Fibroblast of skin of right biceps (primary cell): ENCODE measurements around the gene EYA4.
A peak's percentile ranks its signal among the peaks of the same experiment; 100 is the strongest.
"Not testable (repeated sequence)": the region's sequence is repeated elsewhere in the genome, so short reads cannot be mapped to it uniquely, and the experiment has no call there.

Experiments used
- DNase-seq: peaks from one replicate; pipeline ENCODE4 v3.0.0-alpha.2; 2013

The EYA4 gene

GRCh38 chr6:133353061-133353460 is 111.9 kb downstream of the EYA4 start:
- no peak for DNase-seq

- no peak for DNase-seq
These were observed 114.8 kb downstream of the EYA4 start for GRCh38 chr6:133355922-133356321.

DNA sequence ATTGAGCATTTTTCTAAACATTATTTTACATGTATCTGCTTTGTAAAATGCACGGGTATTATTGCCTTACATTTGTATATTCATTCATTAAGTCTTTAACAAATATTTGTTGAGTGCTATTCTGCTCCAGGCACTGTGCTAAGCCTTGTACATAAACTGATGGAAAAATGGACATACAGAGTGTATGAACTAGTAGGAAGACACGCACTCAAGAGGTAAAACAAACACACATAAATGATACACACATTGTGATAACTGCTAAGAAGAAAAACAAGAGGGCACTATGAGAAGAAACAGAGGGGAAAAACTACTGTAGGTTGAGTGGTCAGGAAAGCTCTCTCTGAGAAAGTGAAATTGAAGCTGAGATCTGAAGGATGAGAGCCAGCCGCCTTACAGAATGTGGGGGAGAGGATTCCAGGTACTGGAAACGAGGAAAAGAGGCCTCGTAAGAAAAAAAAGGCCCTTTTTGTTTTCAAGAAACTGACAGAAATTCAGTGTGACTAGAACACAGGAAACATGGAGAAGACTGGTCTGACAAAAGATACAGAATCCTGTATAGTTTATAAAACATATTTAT is 117.5 kb downstream of the EYA4 start:
- DNase-seq, result no peak

- DNase-seq, result peak; percentile 6
These were observed 118.1 kb downstream of the EYA4 start for GRCh38 chr6:133359256-133359655.

DNA sequence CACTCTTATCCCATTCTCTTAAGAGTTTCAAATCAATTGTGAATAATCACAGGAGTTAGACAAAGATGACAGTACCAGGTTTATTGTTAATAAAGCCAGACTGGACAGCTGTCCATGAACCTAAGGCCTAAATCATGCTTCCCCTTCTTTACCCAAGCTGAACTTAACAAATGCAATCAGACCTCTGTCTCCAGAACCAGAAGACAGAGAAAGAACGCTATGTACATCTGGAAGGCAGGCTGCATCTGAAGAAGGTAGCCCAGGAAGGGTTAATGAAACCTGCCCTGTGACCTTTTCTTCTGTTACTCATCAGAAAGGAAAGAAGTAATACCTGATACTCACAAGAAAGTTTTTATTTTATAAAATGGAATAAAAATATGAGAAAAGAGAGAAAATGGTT is 118.6 kb downstream of the EYA4 start:
- DNase-seq, result no peak

DNA sequence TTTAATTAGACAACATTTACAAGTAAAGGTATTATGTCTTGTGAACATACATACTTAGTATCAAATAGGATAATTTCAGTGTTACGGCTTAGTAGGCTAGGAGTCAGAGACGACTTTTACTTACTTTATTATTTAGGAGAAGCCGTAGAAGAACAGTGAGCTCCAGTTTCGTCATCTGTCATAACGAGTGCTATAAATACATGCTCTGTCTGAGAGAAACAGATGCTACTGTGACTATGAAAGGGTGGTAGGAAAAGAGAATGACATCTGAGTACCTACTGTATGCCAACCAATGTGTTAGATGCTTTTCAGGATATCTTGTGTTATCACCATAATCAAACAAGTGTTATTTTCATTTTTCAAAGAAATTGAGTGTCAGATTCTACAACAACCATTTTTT is 119.0 kb downstream of the EYA4 start:
- no peak for DNase-seq

GRCh38 chr6:133362813-133363212 is 121.7 kb downstream of the EYA4 start:
- no peak for DNase-seq

- DNase-seq, result no peak
These were observed 127.5 kb downstream of the EYA4 start for GRCh38 chr6:133368664-133369063.

DNA sequence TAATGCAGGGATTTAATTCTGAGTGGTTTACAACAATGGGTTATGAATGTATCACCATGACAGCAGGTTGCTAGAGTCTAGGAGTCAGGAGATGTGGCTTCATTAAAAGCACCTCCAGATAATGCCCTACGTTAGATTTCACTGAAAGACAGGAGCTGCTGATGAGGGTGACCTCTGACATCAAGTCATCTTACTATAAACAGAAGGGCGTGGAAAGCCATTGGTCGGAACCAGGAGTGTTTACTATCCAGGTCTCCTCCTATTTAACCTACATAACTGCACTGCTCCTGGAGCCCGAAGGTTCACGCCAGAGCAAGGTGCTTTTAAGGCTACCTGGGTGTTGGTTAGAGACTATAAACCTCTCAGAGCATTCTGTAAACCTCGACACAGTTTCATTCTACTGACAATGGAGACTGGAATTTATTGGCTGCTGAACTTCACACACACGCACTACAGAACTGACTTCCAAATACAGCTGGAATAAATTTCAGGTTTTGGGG is 128.7 kb downstream of the EYA4 start:
- no peak for DNase-seq

DNA sequence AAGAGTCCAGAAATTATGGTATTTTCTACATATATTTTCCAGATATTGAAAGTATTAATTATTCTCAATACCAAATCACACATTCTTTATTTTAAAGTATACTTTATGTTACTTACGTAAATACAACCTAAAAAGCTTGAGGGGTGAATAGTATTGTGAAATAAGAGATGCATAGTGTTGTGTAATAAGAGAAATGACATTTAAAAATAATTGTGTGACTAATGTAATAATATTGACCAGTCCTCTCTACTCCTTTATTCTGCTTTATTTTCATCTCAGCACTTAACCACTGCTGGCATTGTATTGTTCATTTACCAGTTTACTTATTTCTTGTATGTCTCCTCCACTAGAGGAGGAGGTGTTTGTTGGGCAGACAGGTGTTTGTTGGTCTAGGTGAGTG is 135.6 kb downstream of the EYA4 start:
- no peak for DNase-seq

GRCh38 chr6:133377219-133377618 is 136.1 kb downstream of the EYA4 start:
- DNase-seq, result no peak

DNA sequence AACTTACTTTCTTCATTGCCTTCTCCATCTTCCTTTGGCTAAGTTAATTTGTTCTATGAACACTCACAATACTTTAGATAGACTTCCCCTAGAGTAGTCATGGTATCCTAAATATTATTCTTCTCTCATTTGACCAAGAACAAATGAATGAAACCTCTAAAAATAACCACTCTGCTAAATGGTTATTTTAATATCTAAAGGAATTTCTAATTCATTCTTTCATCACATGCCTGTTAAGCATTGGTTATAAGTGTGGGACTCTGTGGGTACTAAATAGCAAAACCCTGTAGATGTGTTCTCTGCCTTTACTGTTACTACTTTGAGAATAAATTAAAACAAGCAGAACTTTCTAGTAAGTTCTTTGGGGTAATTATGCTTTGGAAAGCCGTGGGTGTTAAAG is 138.9 kb downstream of the EYA4 start:
- no peak for DNase-seq

DNA sequence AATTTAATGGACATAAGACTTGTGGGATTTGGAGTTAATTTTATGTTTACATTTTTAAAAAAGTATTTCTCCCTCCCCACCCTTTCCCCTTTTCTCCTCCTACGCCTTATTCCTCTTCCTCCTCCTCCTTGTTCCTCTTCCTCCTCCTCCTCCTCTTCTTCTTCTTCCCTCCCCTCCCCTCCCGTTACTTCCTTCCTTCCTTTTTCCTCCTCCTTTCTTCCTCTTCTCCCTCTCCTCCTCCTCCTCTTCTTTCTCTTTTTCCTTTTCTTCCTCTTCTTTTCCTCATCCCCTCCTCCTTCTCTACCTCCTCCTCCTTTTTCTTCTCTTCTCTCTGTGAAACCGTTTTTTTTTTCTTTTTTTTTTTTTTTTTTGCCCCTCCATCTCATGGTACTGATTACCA is 139.6 kb downstream of the EYA4 start:
- DNase-seq, result no peak

GRCh38 chr6:133388731-133389130 is 147.6 kb downstream of the EYA4 start:
- DNase-seq, result no peak

GRCh38 chr6:133390168-133390567 is 149.0 kb downstream of the EYA4 start:
- DNase-seq, result no peak

- DNase-seq, result no peak
These were observed 150.9 kb downstream of the EYA4 start for GRCh38 chr6:133392015-133392414.

DNA sequence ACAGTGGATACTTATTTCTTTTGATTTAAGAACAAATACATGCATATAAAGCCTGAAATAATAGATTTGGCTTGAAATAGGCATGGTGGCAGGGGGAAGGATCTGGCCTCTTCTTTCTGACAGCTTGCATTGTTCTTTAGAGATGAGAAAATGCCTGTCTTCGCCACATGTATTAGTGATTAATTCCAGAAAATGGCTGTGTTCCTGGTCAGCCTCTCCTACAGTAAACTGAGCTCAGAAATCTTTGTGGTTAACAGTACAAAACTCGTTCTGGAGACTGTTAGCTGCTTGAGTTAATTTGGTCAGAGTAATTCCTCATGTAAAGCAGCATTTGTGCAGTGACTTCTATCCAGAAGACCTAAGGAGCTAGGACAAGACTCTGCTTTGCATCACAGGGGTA is 151.5 kb downstream of the EYA4 start:
- peak; percentile 44 for DNase-seq

- no peak for DNase-seq
These were observed 152.7 kb downstream of the EYA4 start for GRCh38 chr6:133393891-133394290.

- no peak for DNase-seq
These were observed 153.5 kb downstream of the EYA4 start for GRCh38 chr6:133394630-133395029.

DNA sequence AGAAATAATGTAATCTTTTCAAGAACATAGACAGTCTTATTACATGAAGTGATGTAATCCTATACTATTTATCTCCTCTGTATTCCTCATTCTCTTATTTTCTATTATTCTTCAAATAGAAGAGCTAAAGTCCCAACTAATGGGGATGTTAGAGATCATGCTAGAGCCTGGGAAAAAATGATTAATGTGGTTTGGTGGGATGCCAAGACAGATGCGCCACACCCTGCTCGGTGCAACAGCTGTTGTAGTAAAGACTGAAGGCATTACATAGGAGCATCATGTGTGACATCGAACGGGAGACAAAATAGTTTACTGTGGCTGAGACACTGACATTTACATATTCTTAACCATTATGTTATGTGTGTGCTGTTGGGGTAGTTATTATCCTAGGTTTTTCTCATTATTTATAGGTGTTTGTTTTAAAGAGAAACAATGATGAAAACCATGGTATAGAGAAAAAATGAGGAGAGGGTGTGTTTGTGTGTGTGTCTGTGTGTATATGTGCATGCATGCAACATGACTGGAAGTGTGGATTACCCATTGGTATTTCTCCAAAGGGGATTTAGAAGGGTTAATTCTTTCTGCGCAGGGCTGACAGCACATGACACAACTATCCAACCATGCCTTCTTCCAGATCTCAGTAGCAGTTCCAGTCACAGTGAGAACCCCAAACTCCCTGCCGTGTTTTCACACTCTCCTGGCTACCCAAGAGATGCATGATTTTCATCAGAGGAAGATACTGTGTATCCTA is 155.3 kb downstream of the EYA4 start:
- peak; percentile 20 for DNase-seq

GRCh38 chr6:133396984-133397348 is 155.8 kb downstream of the EYA4 start:
- peak; percentile 14 for DNase-seq

DNA sequence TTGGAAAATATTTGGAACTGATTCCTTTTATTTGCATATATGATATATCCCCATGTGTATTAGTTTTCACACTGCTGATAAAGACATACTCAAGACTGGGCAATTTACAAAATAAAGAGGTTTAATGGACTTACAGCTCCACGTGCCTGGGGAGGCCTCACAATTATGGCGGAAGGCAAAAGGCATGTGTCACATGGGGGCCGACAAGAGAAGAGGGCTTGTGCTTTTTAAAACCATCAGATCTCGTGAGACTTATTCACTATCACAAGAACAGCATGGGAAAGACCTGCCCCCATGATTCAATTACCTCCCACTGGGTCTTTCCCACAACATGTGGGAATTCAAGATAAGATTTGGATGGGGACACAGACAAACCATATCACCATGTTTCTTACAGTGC is 156.4 kb downstream of the EYA4 start:
- not testable (repeated sequence) for DNase-seq

DNA sequence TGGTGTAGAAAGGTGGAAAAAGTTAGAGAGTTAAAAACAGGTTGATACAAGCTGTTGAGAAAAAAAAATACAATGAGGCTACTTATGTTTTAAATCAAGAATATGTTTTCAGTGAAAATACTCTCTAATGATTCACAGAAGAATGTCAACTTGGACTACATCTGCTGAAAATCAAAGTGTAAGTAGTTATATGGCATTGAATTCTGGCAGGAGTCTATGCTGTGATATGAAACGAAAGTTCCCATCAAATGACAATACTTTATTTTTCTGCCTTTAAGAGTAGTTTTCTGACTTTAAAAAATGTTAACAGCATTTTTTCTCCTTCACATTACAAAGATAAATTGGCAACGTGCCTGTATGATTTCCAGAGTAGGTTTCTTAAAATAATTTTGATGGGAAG is 158.3 kb downstream of the EYA4 start:
- DNase-seq, result no peak

DNA sequence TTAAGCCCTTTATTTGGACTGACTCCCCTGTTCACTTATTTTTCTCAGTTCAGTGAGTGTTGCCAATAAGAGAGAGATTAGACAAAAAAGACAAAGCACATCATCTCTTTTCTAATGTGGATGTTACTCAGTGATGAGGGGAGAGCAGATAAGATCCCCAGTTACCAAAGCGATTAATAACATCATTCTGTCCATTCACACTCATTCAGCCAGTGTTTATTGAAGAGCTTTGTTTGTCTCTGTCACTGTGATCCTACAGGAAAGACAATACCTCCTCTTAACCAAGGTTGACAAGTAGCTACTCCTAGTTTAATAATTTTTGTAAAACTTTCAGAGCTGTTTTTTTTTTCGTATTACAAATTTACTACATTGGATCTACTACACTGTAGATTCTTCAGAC is 163.0 kb downstream of the EYA4 start:
- no peak for DNase-seq

DNA sequence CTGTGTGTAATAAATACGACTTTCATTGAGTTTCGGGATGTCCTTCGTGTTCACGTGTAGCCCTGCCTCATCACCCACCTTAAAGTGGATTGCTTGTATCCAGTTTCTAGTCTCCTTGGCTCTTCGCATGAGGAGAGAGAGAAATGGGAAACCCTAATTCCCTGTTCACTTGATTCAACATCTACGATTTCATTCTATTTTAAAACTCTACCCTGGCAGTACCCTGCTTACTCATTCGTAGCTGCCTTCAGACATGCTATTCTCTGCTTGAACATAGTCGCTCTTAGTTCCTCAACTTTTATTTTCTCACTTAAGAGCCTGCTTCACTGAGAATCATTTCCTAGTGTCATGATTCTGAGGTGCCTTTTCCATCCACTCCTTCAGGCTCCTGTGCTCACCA is 163.6 kb downstream of the EYA4 start:
- no peak for DNase-seq
